Anterior cingulate cortex (tissue), 58 donors: ENCODE measurements around the gene STAG2.
"Not testable (repeated sequence)": the region's sequence is repeated elsewhere in the genome, so short reads cannot be mapped to it uniquely, and the experiment has no call there.

ENCODE experiments used
- DNase-seq, 58 donors: peaks; one replicate each; lab custom pipeline; 2025; lab: John Stamatoyannopoulos, UW

Gene STAG2

DNA sequence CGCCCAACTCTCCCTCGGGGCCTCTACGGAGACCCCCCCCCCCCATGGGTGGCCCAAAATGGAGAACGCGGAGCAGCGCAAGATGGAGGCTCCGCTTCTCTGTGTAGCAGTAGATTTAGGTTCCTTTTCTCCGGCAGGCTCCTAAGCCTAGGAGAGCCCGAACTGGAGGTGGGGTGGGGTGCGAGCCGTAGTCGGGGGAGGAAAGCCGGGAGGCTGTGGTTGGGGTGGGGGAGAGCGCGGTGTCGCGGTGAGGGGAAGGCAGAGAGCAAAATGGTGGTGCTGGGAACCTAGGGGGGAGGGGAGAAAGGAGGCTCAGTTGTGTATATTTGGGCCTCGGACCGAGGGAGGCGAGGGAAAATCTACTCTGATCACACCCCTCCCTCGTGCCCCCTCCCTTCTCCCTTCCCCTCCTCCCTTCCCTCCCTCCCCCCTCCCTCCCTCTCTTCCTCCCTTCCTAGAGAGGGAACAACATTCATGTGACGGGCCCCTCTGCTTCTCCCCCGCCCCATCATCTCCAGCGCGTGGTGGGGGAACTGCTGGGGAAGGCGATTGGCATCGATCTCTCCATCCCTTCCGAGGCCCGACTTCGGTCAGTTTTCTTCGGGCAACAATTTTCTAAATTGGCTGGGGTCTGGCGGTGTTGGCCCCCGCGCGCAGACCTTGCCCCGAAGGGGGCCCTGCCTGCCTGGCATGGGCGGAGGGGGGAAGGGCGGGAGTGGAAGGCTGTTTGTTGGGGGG is at the start of gene STAG2:
TSS of gene STAG2 (plus strand) at position 439 of the 738 bp plus-strand sequence. CDS start 60,922 bp downstream, outside the sequence.
- peak; percentile 3 to 88 (median 67) for DNase-seq

DNA sequence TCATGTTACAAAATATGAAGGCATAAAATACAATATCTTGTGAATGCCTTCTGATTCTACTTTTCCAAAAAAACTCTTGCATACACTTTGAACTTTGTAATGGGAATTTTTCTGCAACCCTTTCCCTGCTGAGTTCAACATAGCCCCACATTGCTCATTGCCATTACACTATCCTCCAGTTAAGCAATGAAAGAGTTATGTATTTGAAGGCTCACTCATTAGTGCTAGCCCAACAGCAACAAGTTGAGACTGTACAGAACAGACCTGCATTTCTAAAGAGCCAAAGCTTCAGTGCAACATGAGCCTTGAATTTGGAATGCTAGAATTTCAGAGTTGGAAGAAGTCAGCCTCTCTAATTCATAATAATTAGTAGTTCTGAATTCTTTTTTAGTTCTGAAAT is 44.4 kb upstream of the STAG2 start:
- no peak for DNase-seq

DNA sequence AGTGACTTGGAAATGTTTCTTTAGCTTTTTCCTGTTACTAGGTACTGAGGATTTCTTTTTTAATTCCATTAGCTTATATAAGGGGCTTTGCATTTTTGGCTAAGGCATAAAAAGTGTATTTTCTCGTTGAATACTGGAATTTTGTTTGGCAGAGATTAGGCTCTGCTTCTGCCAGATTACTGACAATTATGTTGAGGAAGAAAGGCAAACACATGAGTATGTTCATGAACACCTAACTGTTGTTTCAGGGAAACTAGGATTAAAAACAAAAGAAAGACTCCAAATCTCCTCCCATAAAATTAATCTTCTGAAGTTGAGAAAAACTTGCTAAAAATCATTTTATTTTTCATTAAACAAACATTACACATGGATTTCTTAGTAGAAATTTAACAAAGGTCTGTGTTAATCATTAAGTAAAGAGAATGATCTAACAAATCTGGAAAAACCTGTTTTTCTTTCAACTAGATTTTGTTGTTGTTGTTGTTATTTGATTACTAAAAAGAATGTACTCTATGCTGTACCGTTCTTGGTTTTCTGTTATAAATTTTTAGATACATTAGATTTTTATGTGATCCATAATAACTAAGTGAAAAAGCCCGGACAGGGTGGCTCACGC is 43.3 kb upstream of the STAG2 start:
- no peak for DNase-seq

DNA sequence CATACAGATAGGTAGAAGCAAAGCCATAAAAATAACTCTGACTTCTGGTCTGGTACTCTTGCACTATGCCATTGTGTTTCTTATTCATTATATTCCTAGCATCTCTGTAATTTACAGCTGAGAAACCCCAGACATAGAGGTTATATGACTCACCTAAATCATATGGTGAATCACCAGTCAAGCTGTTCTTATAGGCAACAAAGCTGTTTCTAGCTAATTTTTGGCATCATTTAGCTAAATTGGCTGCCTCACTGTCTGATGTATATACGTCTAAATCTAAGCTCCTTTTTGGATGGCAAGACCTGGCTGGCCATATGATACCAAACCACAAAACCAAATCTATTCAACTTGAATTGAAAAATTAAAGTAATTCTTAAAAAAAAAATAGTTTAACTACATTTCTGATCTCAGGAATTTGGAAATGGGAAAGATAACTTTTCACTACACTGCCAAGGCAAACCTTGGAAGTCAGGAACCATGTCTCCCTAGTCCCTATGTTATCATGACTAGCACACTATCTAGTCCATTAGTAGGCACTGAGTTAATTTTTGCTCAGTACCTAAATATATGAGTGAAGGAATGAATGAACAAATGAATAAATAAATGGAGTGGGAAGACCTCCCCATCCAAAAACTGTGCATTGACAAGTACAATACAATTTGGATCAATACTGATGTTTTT is 41.3 kb upstream of the STAG2 start:
- peak in 2 of 58 donors; percentile 0 for DNase-seq

DNA sequence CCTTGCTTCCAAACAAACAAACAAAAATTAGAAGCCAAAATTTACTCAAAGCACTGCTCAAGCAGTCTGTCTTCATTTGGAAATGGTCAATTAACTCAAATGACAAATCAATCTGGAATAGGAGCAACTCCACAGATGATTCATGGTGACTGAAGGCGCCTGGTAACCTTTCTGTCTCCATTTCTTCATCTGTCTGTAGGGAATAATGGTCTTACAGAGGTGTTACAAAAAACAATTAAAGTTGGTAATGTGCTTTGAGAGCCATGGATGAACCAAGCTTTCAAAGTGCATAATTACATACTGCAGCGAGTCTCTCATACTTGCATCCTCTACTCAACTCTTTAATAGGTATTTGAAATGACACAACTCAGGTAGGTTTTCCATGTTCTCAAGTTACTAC is 38.3 kb upstream of the STAG2 start:
- DNase-seq, result no peak

DNA sequence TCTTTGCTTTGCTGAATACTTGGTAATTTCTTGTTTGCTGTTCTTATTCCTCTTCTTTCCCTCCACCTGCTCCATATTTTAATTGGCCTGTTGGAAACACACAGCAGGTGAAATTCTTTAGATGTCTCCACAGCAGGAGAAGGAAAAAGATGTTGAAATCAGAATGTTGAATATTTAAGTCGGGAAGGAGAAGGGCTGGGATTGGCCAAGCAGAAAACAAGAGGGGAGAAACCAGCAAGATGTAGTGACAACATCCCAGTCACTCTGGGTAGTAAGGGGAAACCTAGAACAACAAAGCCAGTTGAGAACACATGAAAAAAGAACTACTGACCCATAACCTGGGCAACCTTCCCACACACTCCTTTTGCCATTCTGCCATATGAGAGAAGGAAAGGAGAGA is 37.3 kb upstream of the STAG2 start:
- DNase-seq, result no peak

DNA sequence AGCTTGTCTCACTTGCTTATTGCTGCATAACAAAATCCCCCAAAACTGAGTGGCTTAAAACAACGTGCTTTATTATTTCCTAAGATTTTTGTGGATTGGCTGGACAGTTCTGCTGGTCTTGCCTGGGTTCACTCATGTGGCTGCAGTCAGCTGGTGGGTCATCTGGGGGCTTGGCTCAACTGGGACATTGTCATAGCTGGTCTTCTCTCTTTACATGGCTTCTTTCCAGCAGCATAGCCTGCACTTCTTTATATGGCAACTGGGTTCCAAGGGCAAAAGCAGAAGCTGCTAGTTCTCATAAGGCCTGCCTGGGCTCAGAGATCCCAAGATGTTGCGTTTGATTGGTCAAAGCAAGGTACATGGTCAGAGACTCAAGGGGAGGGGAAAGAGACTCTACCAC is 33.7 kb upstream of the STAG2 start:
- no peak for DNase-seq

DNA sequence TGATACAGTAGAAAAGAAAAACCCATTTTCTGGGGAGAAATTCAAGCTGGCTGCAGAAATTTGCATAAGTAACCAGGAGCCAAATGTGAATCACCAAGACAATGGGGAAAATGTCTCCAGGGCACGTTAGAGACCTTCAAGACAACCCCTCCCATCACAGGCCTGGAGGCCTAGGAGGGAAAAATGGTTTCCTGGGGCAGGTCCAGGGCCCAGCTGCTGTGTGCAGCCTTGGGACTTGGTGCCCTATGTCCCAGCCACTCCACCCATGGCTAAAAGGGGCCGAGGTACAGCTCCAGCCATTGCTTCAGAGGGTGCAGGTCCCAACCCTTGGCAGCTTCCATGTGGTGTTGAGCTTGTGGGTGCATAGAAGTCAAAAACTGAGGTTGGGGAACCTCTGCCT is 29.5 kb upstream of the STAG2 start:
- DNase-seq, result not testable (repeated sequence)

DNA sequence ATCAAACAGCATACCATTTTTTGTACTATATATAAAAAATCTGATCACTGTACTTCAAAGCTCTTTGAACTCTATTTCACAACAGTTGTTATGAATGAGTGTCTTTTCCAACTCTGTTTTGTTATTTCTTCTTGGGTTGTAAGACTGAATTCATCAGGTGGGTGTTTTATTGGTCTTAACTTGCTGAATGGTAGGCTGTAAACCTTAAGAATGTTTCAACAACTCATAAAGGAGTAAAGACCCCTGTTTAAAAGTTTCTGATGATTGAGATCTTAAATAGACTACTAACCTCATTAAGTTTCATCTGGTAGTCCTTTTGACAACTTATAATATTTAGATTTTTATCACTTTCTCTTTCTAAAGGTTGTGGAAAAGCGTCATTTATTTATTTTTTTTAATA is 18.4 kb upstream of the STAG2 start:
- no peak for DNase-seq

DNA sequence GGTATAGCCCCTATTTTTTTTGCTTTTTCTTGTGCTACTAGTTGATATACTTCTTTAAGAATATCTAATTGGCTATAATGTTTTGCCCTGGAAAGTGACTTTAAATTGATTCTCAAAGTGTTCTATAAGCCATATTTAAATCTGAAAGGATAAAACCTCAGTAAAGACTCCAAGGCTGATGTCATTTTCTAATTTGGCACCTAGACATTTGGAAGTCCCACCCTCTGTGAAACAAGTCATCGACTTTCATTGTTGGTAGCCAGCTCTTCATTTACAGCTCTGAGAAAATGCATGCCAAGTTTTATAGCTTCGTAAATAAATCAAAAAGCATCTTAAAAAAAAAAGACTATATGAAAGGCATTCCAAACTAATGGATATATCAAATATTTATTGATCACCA is 18.0 kb upstream of the STAG2 start:
- DNase-seq, result no peak

DNA sequence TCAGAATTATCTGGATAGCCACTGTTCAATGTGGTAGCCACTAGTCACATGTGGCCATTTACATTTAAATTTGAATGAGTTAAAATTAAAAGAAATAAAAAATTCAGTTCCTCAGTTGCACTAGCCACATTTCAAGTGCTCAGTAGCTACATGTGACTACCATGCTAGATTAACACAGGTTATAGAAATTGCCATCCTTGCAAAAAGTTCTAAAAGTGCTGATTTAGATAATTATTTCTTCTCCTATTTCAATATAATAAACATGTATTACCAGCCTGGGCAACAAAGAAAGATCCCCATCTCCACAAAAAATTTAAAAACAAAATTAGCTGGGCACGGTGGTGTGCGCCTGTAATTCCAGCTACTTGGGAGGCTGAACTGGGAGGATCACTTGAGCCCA is 11.7 kb upstream of the STAG2 start:
- DNase-seq, result no peak

DNA sequence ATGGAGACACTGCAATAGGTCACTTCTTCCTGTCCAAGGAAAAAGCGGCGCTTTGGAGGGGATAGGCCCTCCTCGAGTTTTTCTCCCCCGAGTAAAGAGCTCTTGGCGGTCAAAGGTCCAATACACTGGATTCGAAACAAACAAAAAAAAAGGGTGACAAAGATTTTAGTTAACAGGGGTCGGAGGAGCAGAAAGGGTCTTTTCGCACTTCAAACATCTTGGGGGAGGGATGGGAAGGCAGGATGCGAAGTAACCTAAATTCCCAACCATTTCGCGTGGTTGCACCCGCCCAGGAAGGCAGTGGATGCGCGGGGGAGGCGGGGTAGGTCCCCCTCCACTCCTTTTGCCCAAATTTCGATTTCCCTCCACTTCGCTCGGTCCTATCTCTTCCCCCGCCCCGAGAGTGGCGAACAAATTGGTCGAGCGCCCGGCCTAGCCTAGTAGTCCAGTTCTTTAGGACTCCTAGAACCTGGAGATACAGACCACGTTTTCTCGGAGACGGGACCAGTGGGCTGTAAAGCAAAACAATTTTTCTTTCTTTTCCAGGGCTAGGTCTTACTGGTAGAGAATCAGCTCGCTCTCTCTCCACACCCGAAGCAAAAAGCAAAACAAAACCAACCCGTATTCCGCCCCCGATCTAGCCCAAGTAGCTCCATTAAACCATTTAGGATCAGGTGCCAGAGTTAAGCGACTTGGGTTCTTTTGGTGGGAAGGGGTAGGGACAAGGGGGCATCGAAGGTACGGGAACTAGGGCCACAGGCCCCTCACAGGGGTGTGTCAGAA is 2.0 kb upstream of the STAG2 start:
- peak in 44 of 58 donors; percentile 1 to 55 (median 10) for DNase-seq

DNA sequence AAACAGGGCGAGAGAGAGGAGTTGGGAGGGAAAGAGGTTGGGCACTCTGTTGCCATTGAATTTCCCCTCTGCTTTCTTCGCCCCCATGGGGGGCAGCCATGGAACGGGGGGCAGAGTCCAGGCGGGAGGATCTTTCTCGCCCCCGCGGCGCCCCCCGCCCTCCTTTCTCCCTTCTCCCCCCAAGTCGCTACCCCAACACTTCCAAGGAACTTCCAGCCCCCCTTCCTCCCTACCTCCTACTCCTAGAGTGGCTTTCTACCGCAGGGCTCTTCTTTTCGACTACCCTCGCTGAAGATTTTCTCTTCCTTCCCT is 594 bp upstream of the STAG2 start:
- peak in 5 of 58 donors; percentile 3 to 40 (median 29) for DNase-seq

DNA sequence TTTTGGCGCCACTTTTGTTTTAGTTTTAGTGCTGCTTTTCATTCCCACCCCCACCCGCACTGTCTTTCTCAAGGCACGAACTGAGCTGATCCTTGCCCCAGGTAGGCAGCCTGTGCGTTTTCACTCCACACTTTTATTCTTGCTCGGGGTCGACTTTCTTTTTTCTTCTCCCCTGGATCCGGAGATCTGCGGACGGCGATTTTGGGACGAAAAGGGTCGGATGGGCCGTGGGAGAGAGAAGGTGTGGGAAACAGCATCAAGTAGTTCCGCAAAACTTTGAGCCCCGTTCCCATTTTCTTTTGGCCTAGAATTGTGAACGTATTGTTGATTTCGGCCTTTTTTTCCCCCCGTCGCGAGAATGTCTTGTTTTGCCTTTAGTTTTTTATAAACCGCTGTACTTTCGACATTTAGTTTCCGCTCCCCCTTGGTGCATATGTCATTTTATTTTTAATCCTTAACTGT is 531 bp downstream of the STAG2 start:
- peak in 6 of 58 donors; percentile 2 to 36 (median 18) for DNase-seq

DNA sequence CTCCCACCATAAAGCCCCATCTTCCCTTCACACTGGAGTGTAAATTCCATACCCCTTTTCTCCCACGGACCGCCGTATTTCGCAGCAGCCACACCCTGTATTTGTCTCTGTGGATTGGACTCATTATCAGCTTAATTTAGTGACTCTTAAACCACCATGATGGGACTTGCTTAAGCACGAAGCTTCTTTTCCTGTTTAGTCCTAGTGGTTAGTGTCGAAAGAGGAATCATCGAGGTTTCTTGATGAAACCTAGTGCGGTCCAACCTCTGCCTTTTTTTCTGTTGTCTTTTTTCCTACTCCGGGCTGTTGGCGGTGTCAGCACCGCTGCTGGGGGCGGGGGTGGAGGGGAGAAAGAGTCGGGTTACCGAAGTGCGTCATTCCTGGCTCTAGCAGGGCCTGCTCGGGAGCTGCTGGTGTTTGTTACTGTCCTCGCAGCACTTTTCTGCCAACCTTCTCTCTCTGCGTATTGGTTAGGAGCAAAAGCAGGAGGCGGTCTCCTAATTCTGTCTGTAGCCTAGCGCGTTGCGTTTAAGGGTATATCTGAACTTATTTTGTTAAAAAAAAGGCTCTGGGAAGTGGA is 1.4 kb downstream of the STAG2 start:
- peak; percentile 4 to 89 (median 70) for DNase-seq

DNA sequence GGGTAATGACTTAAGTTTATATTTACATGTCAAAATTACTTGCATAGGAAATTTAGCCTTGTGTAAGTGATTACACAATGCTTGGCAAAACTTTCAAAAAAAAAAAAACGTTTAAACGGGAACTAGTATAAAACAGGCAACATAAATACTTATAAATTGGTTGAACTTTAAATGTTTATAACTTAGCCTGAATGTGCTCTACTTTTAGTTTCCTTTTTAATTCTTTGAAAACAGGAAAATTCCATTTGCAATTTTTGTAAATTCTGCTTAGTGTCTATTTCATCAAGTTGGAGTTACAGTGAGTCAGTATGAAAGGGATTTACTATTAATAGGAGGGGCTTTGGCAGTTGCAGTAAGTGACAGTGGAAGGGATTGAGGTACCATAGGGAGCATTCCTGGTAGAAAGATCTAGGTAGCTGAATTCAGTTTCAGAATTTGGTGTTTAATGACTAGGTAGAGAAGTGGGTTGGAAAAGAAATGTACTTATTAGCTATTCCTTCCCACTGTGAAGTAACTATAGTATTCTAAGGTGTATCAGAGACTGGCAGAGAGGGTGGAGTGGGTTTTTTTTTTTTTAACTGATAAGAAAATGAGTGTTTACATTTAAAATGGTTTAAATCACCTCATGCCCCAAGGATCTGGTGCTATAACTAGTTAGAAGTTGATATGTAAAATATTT is 2.8 kb downstream of the STAG2 start:
- DNase-seq, result no peak

DNA sequence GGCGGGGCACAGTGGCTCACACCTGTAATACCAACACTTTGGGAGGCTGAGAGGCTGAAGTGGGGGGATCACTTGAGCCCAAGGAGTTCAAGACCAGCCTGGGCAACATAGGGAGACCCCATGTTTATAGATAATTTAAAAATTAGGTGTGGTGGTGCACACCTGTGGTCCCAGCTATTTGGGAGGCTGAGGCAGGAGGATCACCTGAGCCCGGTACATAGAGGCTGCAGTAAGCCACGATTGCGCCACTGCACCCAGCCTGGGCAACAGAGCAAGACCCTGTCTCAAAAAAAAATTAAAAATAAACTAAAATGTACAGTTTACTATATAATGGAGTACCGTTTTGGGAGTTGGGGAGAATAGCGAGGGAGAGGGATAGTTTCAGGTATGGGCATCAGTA is 4.2 kb downstream of the STAG2 start:
- no peak for DNase-seq

DNA sequence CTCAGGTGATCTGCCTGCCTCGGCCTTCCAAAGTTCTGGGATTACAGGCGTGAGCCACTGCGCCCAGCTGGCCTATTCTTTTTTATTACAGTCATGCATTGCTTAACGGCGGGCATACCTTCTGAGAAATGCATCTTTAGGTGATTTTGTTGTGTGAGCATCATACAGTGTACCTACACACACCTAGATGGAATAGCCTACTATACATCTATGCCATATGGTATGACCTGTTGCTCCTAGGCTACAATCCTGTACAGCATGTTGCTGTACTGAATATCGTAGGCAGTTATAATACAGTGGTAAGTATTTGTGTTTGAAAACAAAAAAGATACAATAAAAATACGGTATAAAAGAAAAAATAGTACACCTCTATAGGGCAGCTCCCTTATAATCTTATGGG is 6.0 kb downstream of the STAG2 start:
- no peak for DNase-seq

DNA sequence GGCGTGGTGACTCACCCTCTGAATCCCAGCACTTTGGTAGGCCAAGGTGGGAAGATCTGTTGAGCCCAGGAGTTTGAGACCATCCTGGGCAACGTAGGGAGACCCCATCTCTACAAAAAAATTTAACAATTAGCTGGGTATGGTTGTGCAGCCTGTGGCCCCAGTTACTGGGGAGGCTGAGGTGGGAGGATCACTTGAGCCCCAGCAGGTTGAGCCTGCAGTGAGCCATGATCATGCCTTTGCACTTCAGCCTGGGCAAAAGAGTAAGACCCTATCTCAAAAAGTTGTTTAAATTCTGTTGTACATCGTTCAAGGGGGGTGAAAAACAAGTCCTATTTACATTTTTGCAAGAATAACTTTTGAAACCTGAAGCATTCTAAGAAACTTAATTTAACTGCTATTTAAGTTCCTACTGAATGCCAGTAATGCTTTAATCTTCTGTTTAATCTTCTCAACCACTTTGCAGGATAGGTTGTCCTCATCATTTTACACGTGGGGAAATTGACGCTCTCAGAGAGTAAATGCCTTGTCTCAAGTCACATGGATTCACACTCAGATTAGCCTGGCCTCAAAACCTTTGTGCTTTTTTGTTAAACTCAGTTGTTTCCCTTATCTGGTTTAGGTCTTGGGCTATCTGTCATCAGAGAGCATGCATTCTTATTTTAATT is 7.0 kb downstream of the STAG2 start:
- DNase-seq, result no peak
